PC-3 (cell line): ENCODE data around the gene ISYNA1. TPM values are rescaled to one million over a fixed set of nuclear protein-coding genes. Genes with fewer than 3 reads are reported as not detected.

Experiments
- ATAC-seq: fragments of 200-7000 bp; cut with Tn5 transposase; 2 replicates; pipeline ENCODE4 v1.9.1; 2020; ENCODE audit warnings: mild to moderate bottlenecking, moderate library complexity
- Bru-seq: library from RNA; stranded (reverse); fragments of 400-500 nt; gene quantifications from one replicate; lab custom pipeline; 2021; lab: Mats Ljungman, UMichigan
- BruChase-seq, 2 experiments: library from RNA; stranded (reverse); fragments of 400-500 nt; gene quantifications; one replicate each; lab custom pipeline; 2021; lab: Mats Ljungman, UMichigan
- BruUV-seq: library from RNA; stranded (reverse); fragments of 400-500 nt; replicated peaks from 2 replicates; lab custom pipeline; 2021; lab: Mats Ljungman, UMichigan
- CTCF ChIA-PET: fragments of 300-600 bp; sonication (Branson Sonifier 250); formaldehyde crosslinking; loops from one replicate; lab custom pipeline; 2022; ENCODE audit warnings: antibody characterized with exemption; lab: Charles Lee
- POLR2A ChIA-PET: fragments of 300-600 bp; sonication (Branson Sonifier 250); formaldehyde crosslinking; loops from one replicate; lab custom pipeline; 2022; ENCODE audit warnings: antibody characterized with exemption; ENCODE audit not compliant: unreplicated experiment; lab: Charles Lee
- DNase-seq: peaks from one replicate; pipeline ENCODE4 v3.0.0-alpha.2; 2015
- H2AFZ ChIP-seq: fragments of 300-600 bp; sonication (generic); 2 replicates; pipeline ENCODE4 v1.6.0; 2016; ENCODE audit warnings: antibody characterized with exemption, low read length
- H3F3A ChIP-seq: fragments of 300-600 bp; sonication (generic); one replicate; pipeline ENCODE4 v1.6.0; 2017; ENCODE audit warnings: antibody characterized with exemption, low read length, control low read depth, mild to moderate bottlenecking; ENCODE audit not compliant: unreplicated experiment
- H3K27ac ChIP-seq: fragments of 300-600 bp; sonication (generic); 2 replicates; pipeline ENCODE4 v1.5.1; 2016; ENCODE audit warnings: mild to moderate bottlenecking, low read length
- H3K27me3 ChIP-seq: fragments of 300-600 bp; sonication (generic); 2 replicates; pipeline ENCODE4 v1.6.1; 2016; ENCODE audit warnings: low read length, mixed read lengths
- H3K36me3 ChIP-seq: fragments of 300-600 bp; sonication (generic); 2 replicates; pipeline ENCODE4 v1.6.1; 2016; ENCODE audit warnings: low read depth, mixed run types, low read length, mixed read lengths
- H3K4me1 ChIP-seq: fragments of 300-600 bp; sonication (generic); 2 replicates; pipeline ENCODE4 v1.5.1; 2016; ENCODE audit warnings: low read length; ENCODE audit not compliant: insufficient read depth
- H3K4me2 ChIP-seq: fragments of 300-600 bp; sonication (generic); 2 replicates; pipeline ENCODE4 v1.6.0; 2016; ENCODE audit warnings: low read length
- H3K4me3 ChIP-seq: fragments of 300-600 bp; sonication (generic); 2 replicates; pipeline ENCODE4 v1.5.1; 2016; ENCODE audit warnings: mild to moderate bottlenecking, low read length, mixed read lengths
- H3K79me2 ChIP-seq: fragments of 300-600 bp; sonication (generic); 2 replicates; pipeline ENCODE4 v1.6.1; 2017; ENCODE audit warnings: low read length, mixed read lengths
- H3K9ac ChIP-seq: fragments of 300-600 bp; sonication (generic); 2 replicates; pipeline ENCODE4 v1.6.0; 2016; ENCODE audit warnings: mild to moderate bottlenecking, low read length
- H3K9me2 ChIP-seq: fragments of 300-600 bp; sonication (generic); replicated peaks from 2 replicates; pipeline ENCODE4 v1.6.1; 2016; ENCODE audit warnings: mixed run types, low read length, mixed read lengths
- H3K9me3 ChIP-seq: fragments of 300-600 bp; sonication (generic); 2 replicates; pipeline ENCODE4 v1.6.1; 2016; ENCODE audit warnings: low read length, mixed read lengths
- H4K20me1 ChIP-seq: fragments of 300-600 bp; sonication (generic); 2 replicates; pipeline ENCODE4 v1.6.1; 2016; ENCODE audit warnings: low read length, mixed read lengths
- CTCF ChIP-seq: fragments of 300-600 bp; sonication (generic); conservative IDR thresholded peaks from 2 replicates; pipeline ENCODE4 v1.5.1; 2017; ENCODE audit warnings: antibody characterized with exemption, low read depth, mild to moderate bottlenecking, low read length
- EZH2 ChIP-seq: fragments of 300-600 bp; sonication (generic); IDR thresholded peaks from one replicate; pipeline ENCODE4 v1.6.1; 2017; ENCODE audit warnings: antibody characterized with exemption, mild to moderate bottlenecking, low read length; ENCODE audit not compliant: unreplicated experiment
- EZH2phosphoT487 ChIP-seq: fragments of 300-600 bp; sonication (generic); IDR thresholded peaks from 2 replicates; pipeline ENCODE4 v1.6.1; 2018; ENCODE audit warnings: mild to moderate bottlenecking, antibody characterized with exemption, low read length, borderline replicate concordance
- intact Hi-C: fragments of 100-400 bp; cut with micrococcal nuclease; formaldehyde crosslinking; loops from 2 replicates; pipeline ENCODE4 v1.9.0; 2023
- long read RNA-seq: library from polyadenylated mRNA; unstranded; transcript quantifications from one replicate; pipeline ENCODE4 v2.0.0, GENCODE V29; 2021; ENCODE audit not compliant: unreplicated experiment
- total RNA-seq: library from RNA; depleted of rRNA; stranded (reverse); fragments of >200 nt; gene quantifications from 2 replicates; pipeline ENCODE4 v1.2.3, GENCODE V29; 2014; rRNA removed

ISYNA1 gene
- total RNA-seq (19.4 TPM in 2 replicates), Bru-seq, nascent RNA (percentile 44 among the genes with signal in this experiment), BruChase-seq, experiment 1, labeled RNA remaining after a 6-hour chase (percentile 74 among the genes with signal in this experiment), BruChase-seq, experiment 2, labeled RNA remaining after a 2-hour chase (percentile 62 among the genes with signal in this experiment)
- long read RNA-seq, transcript ISYNA1-201 (11 exons, 2,420 nt), result major isoform, 21 of 39 reads
- long read RNA-seq, partial matches to known transcripts, result 9 of 39 reads
- long read RNA-seq, other reads (novel, unspliced or antisense), result 6 of 39 reads

- Histone ChIP-seq H3K4me1 (no peaks in the 10 kb centered on the region), H4K20me1 (no peaks in the 10 kb centered on the region), H3K4me3 (peak within 1 kb of the TSS; percentile 64), H3K79me2 (no peaks in the 10 kb centered on the region), H2AFZ (peak within 1 kb of the TSS; percentile 57; the same call in 1 of the 2 replicates), H3K27ac (no peak within 1 kb of the TSS), H3K27me3 (no peaks in the 10 kb centered on the region), H3F3A (no peaks in the 10 kb centered on the region), H3K36me3 (peaks cover under 1% of the 10 kb centered on the region; the same call in 1 of the 2 replicates), H3K4me2 (peak within 1 kb of the TSS; percentile 89), H3K9me2 (no peaks in the 10 kb centered on the region), H3K9me3 (no peaks in the 10 kb centered on the region), H3K9ac (no peak within 1 kb of the TSS)
- DNase-seq (peak; percentile 28), ATAC-seq (peak; percentile 26)
- BruUV-seq, result no TSS peak
- CTCF ChIA-PET, result no interaction called here
- POLR2A ChIA-PET, result no interaction called here
- intact Hi-C loops, result no loop called here
- TF ChIP-seq EZH2, result no peak
Measured at GRCh38 chr19:18437491-18438330, at the start of gene ISYNA1. Gene ISYNA1, minus strand, starts transcription at chr19:18438133. Its CDS starts 154 bp downstream, at chr19:18437979.

GRCh38 chr19:18486746-18487145 is 48.8 kb upstream of the ISYNA1 start:
- H3K4me2 ChIP-seq, result 0 out of 2 replicates have a peak overlapping the region, but pooled peaks have one; percentile 62
- H2AFZ ChIP-seq, result no peak overlapping the region
- peak; percentile 5; the same call in 1 of the 2 replicates for ATAC-seq
- POLR2A ChIA-PET, result no interaction called here
- no peaks in the 10 kb centered on the region for H3K36me3 ChIP-seq
- no peak overlapping the region for H3K9ac ChIP-seq
- no TSS peak for BruUV-seq
- no peak overlapping the region for H3K4me3 ChIP-seq
- no peaks in the 10 kb centered on the region for H3K9me2 ChIP-seq
- no peaks in the 10 kb centered on the region for H3K9me3 ChIP-seq
- H3K27me3 ChIP-seq, result no peaks in the 10 kb centered on the region
- no peak overlapping the region for H3K27ac ChIP-seq
- peaks cover 51% of the 10 kb centered on the region for H4K20me1 ChIP-seq
- DNase-seq, result no peak
- TF ChIP-seq EZH2phosphoT487 (no peak), CTCF (no peak), EZH2 (no peak)
- CTCF ChIA-PET, result no interaction called here
- intact Hi-C loops, result no loop called here
- no peaks in the 10 kb centered on the region for H3F3A ChIP-seq
- H3K79me2 ChIP-seq, result peaks cover 97% of the 10 kb centered on the region
- peaks cover 13% of the 10 kb centered on the region for H3K4me1 ChIP-seq

GRCh38 chr19:18484992-18485391 is 47.1 kb upstream of the ISYNA1 start:
- H3K9me2 ChIP-seq, result no peaks in the 10 kb centered on the region
- H3K27me3 ChIP-seq, result no peaks in the 10 kb centered on the region
- peaks cover 98% of the 10 kb centered on the region for H3K79me2 ChIP-seq
- intact Hi-C loops, result no loop called here
- no peaks in the 10 kb centered on the region for H3F3A ChIP-seq
- no TSS peak for BruUV-seq
- no peak overlapping the region for H3K9ac ChIP-seq
- no peak overlapping the region for H3K4me2 ChIP-seq
- no peak for ATAC-seq
- peaks cover 37% of the 10 kb centered on the region for H4K20me1 ChIP-seq
- TF ChIP-seq EZH2 (no peak), CTCF (no peak; the same call in 1 of the 2 replicates), EZH2phosphoT487 (no peak)
- no peak overlapping the region for H3K4me3 ChIP-seq
- ChIA-PET POLR2A (interaction anchor here (0.6 kb wide), 1 partner anchor 272 kb away, joined by 8 read pairs; no protein-coding TSS in a partner anchor), CTCF (no interaction called here)
- no peaks in the 10 kb centered on the region for H3K9me3 ChIP-seq
- no peak for DNase-seq
- H3K27ac ChIP-seq, result no peak overlapping the region
- no peak overlapping the region for H2AFZ ChIP-seq
- no peaks in the 10 kb centered on the region for H3K36me3 ChIP-seq
- peaks cover 15% of the 10 kb centered on the region for H3K4me1 ChIP-seq
